Measurements from ENCODE around the gene BBOX1.
"Not testable (repeated sequence)": the region's sequence is repeated elsewhere in the genome, so short reads cannot be mapped to it uniquely, and the experiment has no call there.

BBOX1 gene, protein sequence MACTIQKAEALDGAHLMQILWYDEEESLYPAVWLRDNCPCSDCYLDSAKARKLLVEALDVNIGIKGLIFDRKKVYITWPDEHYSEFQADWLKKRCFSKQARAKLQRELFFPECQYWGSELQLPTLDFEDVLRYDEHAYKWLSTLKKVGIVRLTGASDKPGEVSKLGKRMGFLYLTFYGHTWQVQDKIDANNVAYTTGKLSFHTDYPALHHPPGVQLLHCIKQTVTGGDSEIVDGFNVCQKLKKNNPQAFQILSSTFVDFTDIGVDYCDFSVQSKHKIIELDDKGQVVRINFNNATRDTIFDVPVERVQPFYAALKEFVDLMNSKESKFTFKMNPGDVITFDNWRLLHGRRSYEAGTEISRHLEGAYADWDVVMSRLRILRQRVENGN

DNA sequence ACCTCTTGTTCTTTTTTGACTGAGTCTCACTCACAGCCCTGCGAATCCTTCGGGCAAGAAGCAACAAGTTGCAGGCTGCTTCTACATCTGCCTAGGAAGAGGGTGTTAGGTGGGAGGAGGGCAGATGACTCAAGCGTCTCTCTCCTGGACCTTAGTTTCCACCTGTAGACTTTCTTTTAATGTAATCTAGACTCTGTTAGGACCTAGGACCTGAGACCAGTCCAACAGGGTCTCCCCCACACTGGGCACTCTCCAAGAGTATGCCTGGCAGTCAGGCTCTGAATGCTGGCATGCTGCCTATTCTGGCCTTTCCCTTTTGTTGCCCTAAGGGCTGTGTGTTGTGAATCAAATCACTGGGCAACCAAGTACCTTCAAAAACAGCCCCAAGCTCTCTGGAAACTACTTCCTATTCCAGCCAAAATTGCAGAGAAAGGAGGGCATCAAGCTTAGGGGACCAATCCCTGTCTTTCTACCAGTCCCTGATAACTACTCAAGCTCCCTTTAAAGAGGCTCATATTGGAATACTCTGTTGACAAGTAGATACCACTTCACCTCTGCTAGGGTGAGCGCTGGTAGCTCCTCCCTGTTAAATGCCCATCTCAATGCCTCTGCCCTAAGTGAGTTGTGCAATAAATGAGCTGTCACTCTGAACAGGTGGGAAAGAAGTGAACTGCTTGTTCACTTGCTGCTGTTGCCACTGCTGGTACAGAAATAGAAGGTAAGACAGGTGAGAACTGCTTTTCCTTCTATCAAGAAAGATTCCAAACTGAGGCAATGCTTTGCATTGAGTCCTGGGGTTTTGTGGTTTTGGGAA lies at the start of gene BBOX1:
Gene BBOX1 (plus strand): TSS at position 514 of the 814 bp plus-strand sequence. CDS start 14,616 bp downstream, outside the sequence.
- DNase-seq: no peak

DNA sequence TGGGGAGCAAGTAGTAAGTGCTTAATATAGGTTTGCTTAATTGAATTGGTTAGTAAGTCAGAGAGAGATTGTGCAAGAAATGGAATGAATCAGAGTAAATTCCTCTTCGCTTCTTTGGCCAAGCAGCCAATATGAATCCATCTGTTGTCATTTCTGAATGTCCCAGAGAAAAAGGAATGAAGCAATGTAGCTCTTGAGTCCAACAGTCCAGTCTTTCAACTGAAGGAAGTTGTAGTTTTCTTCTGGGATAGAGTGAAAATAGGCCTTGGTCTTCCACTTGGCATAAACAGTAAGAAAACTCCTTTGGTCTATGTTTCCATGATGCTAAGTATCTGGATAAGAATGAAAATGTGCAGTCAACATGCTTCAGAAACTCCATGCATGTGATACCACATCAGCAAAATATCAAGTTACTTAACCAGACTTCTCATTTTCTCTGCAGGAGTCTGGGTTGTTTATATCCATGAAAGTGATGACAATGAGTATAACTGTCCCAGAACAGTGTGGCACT lies 48.5 kb upstream of the BBOX1 start:
- DNase-seq: no peak

DNA sequence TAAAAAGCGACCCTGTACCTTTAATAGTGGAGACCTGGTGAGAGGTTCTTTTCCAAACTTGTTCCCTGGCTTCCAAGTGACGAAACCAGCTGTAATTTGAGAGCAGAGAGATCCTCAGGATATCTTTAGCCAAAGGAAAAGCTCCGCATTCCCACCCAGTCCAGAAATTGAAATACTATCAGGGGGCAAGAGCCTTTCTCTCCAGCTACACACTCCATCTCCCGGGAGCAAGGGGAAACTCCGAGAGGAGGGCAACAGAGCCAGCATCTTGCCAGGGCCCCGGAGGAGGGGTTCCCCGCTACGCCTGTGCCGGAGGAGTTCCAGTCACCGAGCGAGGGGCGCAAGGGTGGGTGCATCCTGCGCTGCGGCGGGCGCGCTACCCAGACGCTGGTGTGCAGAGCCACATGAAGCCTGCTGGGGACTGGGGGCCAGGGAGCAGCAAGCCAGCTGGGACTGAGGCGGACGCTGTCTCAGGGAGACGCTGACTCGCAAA lies 46.6 kb upstream of the BBOX1 start, which contains the start of gene FIBIN:
Gene FIBIN (plus strand): TSS at position 148 of the 493 bp plus-strand sequence. CDS start 415 bp downstream, outside the sequence.
- no peak for DNase-seq

DNA sequence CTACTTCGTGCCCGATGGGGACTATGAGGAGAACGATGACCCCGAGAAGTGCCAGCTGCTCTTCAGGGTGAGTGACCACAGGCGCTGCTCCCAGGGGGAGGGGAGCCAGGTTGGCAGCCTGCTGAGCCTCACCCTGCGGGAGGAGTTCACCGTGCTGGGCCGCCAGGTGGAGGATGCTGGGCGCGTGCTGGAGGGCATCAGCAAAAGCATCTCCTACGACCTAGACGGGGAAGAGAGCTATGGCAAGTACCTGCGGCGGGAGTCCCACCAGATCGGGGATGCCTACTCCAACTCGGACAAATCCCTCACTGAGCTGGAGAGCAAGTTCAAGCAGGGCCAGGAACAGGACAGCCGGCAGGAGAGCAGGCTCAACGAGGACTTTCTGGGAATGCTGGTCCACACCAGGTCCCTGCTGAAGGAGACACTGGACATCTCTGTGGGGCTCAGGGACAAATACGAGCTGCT lies 46.0 kb upstream of the BBOX1 start:
- DNase-seq: no peak

DNA sequence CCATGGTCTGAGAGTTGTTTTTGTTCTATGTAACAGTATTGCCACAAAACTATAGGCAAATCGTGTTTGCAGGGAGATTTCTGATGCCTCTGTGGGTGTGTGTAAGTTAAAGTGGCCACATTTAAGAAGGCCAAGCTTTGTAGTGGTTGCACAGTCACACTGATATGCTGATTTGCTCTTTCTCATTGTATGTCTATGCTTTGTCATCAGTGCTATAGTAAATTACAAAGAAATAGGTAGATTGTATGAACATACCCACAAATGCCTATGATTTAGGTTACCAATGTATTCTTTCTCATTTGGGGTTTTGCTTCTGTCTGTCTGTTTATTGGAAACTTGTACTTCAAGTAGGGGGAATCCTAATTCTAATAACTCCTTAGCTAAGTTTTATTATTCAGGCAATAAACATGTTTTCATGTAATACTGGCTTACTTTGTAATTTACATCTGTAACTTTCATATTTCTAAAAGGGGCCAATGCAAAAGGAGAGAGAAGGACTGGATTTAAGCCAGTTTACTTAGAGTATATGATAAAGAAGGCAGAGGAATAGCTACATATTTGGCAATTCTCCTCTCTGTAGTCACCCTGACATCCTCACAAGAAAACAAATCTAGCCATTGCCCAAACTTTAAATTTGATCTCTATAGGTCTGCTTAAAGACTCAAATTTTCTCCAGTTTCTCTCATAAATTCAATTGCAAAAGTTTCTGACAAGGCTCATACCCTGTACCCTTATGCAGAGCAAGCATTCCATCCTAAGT lies 44.7 kb upstream of the BBOX1 start:
- DNase-seq: no peak

DNA sequence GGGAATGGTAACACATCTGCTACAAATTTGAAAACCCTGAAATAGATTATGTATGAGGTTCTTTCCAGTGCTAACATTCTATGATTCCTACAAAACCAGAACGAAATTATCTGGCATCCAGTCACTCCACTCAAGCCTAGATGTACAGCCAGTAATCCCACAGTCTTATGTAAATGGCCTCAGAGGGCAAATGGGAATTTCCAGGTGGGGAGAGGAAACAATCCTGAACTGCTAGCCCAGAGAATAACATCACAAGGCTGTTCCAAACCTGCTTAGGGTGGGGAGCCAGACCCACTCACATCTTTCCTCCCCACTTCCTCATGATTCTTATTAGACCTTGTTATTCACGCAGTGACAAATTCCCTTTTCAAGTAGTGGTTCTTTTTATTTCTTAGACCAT lies 43.2 kb upstream of the BBOX1 start:
- DNase-seq: no peak

DNA sequence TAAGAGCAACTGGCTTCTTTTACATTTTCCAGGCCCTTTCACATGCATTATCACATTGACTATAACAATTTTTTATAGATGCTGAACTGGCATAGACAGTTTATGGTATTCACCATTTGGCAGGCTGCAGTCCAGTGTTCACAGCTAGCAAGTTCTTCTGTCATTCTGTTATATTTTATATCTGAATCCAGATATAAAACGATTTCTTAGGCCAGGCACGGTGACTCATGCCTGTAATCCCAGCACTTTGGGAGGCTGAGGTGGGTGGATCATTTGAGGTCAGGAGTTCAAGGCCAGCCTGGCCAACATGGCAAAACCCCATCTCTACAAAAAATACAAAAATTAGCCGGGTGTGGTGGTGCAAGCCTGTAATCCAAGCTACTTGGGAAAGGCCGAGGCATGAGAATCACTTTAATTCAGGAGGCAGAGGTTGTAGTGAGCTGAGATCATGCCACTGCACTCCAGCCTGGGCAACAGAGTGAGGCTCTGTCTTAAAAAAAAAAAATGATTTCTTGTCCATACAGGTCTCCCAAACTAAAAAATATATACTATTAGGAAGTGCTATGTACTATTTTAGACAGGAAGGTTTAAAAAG lies 39.4 kb upstream of the BBOX1 start:
- DNase-seq: not testable (repeated sequence)

DNA sequence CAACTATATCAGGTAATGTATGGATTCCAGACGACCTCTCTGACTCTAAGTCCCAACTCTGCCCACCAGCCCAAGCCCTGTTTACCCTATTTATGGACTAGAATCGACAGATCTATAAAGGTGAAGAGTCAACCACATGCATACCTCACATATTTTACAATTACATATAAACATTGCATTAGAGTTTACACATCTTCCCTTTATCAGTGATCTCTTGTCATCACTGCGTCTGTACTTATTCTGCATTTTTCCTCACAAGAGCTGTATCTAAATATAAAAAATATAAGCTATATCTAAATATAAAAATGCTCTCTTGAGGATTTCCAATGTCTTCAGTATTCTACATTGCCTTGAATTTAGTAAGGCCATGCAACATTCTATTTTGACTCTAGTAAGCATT lies 38.2 kb upstream of the BBOX1 start:
- DNase-seq: no peak

DNA sequence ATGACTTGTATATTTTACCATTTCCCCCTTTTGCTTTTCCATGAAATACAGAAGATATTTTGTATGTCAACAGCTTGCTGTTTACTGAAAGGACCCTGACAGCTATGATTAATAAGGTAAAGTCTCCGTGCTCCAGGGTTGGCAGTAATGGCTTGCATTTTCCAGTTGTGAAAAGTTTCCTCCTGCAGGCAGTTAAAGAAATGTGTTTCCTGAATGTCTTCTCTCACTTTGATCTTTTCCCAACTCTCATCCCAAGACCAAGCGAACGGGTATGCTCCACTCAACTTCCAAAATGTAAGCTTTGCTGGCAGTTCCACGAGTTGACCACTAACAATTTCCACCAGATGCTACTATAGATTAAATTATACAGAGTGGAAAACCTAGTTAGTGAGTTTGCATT lies 37.8 kb upstream of the BBOX1 start:
- DNase-seq: no peak

DNA sequence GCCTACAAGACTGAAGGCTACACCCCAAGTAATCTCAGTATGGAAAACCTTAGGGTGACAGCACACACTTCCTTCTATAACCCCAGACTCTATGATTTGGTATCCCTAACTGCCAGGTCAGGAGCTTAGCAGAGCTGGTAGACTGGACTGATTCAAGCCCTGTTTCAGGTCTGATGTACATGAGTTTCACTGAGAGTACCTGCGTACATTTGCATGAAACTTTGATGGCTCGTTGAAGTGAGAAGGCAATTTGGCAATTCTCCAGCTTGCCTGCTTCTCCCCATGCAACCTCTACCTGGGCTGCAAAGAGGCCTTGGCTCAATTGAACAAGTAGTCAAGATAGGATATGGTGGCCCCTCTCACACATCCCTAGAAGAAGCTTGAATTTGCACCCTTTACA lies 36.5 kb upstream of the BBOX1 start:
- DNase-seq: no peak

DNA sequence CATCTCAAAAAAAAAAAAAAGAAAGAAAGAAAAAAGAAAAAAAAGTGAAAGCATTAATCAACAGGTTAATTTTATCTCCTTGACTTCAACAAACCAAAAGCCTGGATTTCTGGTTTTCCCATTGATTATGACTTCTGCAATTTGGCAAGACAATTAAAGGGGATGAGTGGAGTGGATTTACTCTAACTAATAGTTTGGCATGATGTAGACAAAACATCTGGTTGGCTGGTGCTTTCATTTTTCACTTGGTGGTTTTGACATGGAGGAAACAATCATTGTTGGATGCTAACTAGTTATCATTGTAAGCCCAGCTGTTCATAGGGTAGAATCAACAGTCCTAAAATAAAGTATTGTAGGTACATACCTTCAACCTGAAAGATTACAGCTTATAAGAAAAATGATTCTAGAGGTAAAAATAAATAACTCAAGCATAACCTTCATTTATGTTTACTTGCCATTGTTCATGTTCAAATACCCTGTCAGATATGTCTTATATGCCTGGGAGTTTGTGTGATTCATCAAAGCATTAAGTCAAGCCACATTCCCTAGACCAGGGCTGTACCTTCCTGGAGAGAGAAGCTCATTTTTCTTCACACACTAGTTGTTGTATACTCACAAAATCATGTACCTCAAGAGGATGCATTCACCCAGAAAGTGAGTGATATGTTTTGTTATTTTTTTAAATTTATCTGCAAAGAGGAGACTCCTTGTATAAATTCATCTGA lies 31.6 kb upstream of the BBOX1 start:
- DNase-seq: no peak

DNA sequence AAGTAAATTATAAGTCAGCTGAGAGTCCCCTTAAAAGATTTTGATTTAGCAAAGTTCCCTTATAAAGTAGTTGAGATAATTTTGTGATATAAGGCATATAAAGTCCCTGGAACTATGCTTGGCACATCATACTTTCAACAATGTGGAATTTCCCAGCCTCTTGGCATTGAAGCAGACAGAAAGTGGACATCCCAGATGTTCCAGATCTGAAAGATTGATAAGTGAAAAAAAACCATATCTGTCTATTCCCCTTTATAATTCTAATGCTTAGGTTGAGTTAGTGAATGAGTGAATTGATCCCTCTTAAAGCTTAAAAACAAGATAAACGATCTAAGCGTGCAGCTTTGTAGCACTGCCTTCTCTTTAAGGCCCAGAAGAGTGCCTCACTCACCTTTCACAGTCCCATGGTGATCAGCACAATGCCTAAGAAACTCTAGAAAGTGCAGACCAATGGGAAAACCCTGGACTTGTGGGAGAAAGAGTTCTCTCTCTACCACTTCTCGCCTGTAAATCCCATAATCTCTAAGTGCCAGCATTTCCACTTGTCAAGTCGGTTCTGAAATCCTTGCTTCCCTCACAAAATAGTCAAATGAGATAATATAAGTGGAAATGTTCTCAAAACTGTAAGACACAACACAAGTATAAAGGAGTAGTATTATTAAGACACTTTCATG lies 28.9 kb upstream of the BBOX1 start:
- DNase-seq: no peak

DNA sequence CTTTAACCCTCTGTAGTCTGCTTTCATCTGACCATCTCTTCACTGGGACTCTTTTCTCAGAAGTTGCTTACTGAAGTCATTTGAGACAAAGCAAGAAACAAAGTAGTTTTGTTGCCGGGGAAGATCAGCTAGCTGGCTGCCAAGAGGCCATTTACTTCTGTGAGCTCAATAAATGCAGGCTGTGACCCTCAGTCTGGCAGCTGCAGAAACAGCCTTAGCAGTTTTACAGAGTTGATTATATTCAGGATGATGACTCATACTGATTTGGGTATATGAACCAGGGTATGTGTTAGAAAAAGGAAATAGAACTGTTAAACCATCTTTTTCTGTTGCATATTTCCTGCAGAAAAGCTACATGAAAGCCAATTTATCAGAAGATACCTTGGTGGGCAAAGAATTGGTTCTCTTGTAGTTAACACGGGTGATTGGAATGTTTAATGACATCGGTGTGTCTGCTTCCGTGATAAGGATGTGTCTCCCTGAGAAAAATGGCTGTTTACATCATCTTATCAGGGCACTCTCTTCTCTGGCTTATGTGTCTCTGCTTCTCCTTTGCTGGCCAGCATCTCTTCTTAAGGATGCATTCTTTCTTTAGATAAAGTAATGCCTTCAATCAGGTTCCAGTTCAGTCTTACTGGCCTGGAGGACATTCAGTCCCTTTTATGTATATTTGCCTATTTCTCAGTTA lies 28.2 kb upstream of the BBOX1 start:
- no peak for DNase-seq

DNA sequence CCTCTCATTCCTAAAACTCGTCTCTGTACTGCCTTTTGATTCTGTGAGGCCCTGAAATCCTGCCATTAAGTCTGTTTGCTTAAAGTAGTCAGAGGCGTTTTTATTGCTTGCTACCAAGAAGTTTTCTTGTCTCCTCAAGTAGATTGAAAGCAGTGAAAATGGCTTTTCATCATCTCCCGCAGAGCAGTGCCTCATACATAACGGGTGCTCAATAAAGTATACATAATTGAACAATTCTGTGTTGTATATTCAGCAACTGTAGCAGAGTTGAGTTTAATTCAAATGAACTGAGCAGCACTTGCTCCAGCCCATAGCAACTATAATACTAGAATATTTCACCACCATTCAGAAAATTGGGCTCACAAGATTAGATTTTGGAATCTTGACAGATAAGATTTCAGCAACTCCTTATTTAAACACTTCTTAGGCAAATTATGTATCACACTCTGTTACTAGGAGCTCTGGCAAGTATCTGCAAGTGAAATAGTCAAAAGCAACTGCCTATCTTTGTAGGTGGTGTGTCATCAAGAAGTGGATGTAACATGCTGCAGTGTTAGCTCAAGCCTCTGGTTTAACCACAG lies 26.7 kb upstream of the BBOX1 start:
- no peak for DNase-seq

DNA sequence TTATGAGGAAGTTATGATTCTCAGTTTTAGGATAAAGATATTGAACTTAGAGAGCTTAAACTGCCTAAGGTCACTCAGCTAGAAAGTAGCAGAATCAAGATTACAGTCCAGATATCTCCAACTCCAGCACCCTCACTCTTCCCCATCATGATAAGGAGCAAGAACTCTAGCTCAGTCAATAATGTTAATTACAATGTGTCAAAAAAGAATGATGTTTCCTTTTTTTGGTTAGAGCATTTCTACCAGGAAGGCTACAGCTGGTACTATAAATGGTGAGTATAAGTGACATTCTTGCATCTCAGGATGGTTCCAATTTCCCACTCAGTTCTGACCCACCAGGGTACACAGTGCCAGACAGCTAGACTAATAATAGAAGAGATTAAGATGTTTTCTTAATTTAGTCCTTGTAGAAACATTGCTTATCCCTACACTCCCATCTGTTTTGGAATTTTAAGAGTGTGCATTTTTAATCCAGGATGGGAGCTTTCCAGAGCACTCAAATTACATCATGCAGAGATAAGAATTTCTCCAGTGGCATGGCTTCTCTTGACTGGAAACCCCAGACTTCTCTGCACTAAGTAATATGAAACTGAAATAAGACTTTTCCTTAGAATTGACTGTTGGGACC lies 21.6 kb upstream of the BBOX1 start:
- no peak for DNase-seq

DNA sequence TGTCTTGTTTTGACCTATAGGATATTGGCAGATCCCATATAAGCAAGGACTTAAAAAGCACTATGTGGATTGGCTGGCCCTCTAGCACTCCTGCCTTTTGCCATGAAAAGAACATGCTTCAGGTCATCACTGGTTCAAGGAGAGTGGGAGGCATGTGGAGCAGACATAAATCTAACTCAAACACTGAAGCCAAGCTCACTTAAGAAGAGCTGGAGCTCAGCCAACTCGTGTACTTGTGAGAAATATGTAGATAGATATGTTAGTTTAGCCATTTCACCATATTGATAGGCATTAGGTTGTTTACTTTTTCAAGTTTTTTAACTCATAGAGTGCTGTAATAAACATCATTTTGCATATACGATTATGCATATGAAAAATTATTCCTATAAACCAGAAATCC lies 19.9 kb upstream of the BBOX1 start:
- DNase-seq: no peak

DNA sequence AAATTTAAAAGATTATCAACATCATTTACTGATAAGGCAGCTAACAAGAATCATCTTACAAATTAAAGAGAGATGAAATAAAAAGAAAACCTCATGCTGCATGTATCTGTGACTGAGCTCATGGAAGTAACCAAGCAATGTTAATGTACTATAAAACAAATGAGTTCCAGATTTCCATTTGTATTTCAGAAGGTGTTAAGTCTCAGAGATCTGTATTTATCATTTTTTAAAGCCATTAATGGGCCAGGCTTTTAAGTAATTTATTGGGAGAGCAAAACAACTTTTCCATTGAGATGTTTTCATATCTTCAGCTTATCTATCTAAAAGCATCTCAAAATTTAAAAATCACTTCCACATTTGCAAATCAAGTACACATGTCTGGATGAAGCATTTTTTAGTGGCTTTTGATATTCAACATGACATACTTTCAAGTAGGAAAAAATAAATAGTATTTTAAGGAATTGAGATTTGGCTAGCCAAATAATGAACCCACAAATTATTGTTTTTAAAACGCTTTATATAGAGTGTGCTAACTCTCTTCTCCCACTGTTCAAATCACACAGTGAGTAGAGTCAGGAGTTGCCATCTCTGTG lies 17.9 kb upstream of the BBOX1 start:
- no peak for DNase-seq

DNA sequence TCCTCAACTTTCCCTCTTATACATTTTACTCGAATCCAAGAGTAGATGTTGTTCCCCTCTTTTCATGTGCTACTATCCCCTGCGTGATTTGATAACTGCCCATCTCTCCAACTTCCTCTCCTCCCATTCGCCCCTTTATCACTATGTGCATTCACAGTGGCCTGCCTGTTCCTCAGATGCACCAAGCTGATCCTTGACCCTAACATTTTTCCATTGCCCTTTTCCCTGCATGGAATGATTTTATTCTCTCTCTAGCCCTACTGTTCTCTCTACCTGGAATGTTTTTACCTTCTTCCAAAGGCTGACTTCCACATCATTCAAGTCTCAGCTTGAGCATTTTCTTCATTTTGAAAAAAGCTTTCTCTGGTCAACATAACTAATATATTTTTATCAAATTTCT lies 15.8 kb upstream of the BBOX1 start:
- DNase-seq: no peak

DNA sequence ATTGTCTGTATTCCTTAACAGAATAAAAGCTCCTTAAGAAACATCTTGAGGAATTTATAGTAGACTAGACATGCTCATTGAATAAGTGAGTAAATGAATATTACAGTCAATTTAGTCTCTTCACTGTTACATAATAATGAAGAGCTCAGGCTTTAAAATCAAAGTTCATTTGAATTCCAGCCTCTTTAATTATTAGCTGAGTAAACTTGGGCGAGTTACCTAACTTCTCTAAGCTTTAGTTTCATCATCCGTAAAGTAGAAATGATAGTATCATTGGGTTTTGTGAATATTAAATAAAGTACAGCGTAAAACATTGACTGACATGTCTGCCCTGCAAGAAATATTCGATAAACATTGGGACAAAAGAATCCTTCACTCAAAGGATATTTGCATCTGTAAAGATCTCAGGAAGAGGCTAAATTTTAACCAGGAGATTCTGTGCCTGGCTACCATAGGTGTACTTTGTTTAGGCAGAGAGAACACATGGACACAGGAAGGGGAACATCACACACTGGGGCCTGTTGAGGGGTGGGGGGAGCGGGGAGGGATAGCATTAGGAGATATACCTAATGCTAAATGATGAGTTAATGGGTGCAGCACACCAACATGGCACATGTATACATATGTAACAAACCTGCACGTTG lies 15.2 kb upstream of the BBOX1 start:
- no peak for DNase-seq
